ENCODE results near the gene PDE4D.

PDE4D gene

GRCh38 chr5:59207401-59207800 lies 686.1 kb downstream of the PDE4D start:
- Histone ChIP-seq H3K9me3 (no peaks in the 10 kb centered on the region), H3K4me1 (peaks cover 0 to 60% (median 12%) of the 10 kb centered on the region in 4 donors), H3K27me3 (no peaks in the 10 kb centered on the region), H3K36me3 (no peaks in the 10 kb centered on the region), H3K4me3 (no peak overlapping the region), H3K27ac (peak overlapping the region; percentile 36 to 47)
- no peak for DNase-seq
- no peak for TF ChIP-seq CTCF (IDR thresholded peaks at IDR 0.05)
- intact Hi-C loops (cut with DNase I; ENCODE audit: low total_unique reads), result no loop called here

GRCh38 chr5:59206132-59206581 lies 687.4 kb downstream of the PDE4D start:
- H3K27ac ChIP-seq, result peak overlapping the region; percentile 36 to 47
- no peaks in the 10 kb centered on the region for H3K36me3 ChIP-seq
- H3K4me1 ChIP-seq, result peaks cover 0 to 60% (median 12%) of the 10 kb centered on the region in 4 donors
- H3K27me3 ChIP-seq, result no peaks in the 10 kb centered on the region
- intact Hi-C loops (cut with DNase I; ENCODE audit: low total_unique reads), result no loop called here
- DNase-seq, result no peak
- no peak for TF ChIP-seq CTCF (IDR thresholded peaks at IDR 0.05)
- no peaks in the 10 kb centered on the region for H3K9me3 ChIP-seq
- no peak overlapping the region for H3K4me3 ChIP-seq

- Histone ChIP-seq H3K27ac (peak overlapping the region; percentile 28 to 45), H3K27me3 (no peaks in the 10 kb centered on the region)
- TF ChIP-seq CTCF (IDR thresholded peaks at IDR 0.05), result no peak
Observed at GRCh38 chr5:59204114-59204897, 689.2 kb downstream of the PDE4D start.

GRCh38 chr5:59199868-59200267 lies 693.7 kb downstream of the PDE4D start:
- Histone ChIP-seq H3K27ac (no peak overlapping the region), H3K9me3 (no peaks in the 10 kb centered on the region), H3K4me3 (no peak overlapping the region), H3K4me1 (peaks cover 0 to 5% (median 2%) of the 10 kb centered on the region in 4 donors), H3K27me3 (no peaks in the 10 kb centered on the region), H3K36me3 (no peaks in the 10 kb centered on the region)
- intact Hi-C loops (cut with DNase I; ENCODE audit: low total_unique reads), result no loop called here
- no peak for TF ChIP-seq CTCF (IDR thresholded peaks at IDR 0.05)
- DNase-seq, result no peak

More at GRCh38 chr5:59204114-59204897, 689.2 kb downstream of the PDE4D start:
- H3K9me3 ChIP-seq, result no peaks in the 10 kb centered on the region
- no peak for DNase-seq
- no peak overlapping the region for H3K4me3 ChIP-seq
- intact Hi-C loops (cut with DNase I; ENCODE audit: low total_unique reads), result no loop called here
- H3K4me1 ChIP-seq, result peaks cover 0 to 50% (median 12%) of the 10 kb centered on the region in 4 donors
- H3K36me3 ChIP-seq, result no peaks in the 10 kb centered on the region

- TF ChIP-seq CTCF (IDR thresholded peaks at IDR 0.05), result no peak
- H3K4me1 ChIP-seq, result no peaks in the 10 kb centered on the region
- no peaks in the 10 kb centered on the region for H3K27me3 ChIP-seq
- H3K36me3 ChIP-seq, result no peaks in the 10 kb centered on the region
- intact Hi-C loops (cut with DNase I; ENCODE audit: low total_unique reads), result no loop called here
- DNase-seq, result no peak
- no peaks in the 10 kb centered on the region for H3K9me3 ChIP-seq
- no peak overlapping the region for H3K4me3 ChIP-seq
- no peak overlapping the region for H3K27ac ChIP-seq
Observed at GRCh38 chr5:59198832-59199231, 694.7 kb downstream of the PDE4D start.

All from tibial artery (tissue), 4 donors.